K562 (cell line): ENCODE data around the gene PCCA. TPM values are rescaled to one million over a fixed set of nuclear protein-coding genes. Genes with fewer than 3 reads are reported as not detected.

Experiments
- ATAC-seq: fragments of 200-7000 bp; cut with Tn5 transposase; 3 replicates; pipeline ENCODE4 v1.9.1; 2020; ENCODE audit warnings: moderate library complexity
- BruUV-seq: library from RNA; stranded (reverse); fragments of 400-500 nt; replicated peaks from 2 replicates; lab custom pipeline; 2021; lab: Mats Ljungman, UMichigan
- CTCF ChIA-PET: fragments of 300-600 bp; formaldehyde crosslinking; extraction: SDS; loops from one replicate; lab custom pipeline; 2021; ENCODE audit warnings: low intra/inter-chr PET ratio; lab: Yijun Ruan, JAX
- POLR2A ChIA-PET: fragments of 300-600, 350-650 bp; sonication (Branson Sonifier 250); formaldehyde crosslinking; extraction: SDS; loops from one replicate; lab custom pipeline; 2021; ENCODE audit warnings: antibody characterized with exemption, inconsistent platforms; lab: Yijun Ruan, JAX
- DNase-seq, 4 experiments: peaks; one replicate each; pipeline versions ENCODE4 v3.0.0 to v3.0.0-alpha.2; 2011 to 2018; ENCODE audit warnings: low spot score in 3 of 4, mixed read lengths in 3 of 4; ENCODE audit errors: extremely low read depth in 1 of 4
- FAIRE-seq: peaks from 2 replicates; lab custom pipeline; 2011; peaks lifted over from hg19 to GRCh38; lab: Jason Lieb, UNC
- H2AFZ ChIP-seq: 2 replicates; pipeline ENCODE4 v1.6.0; 2011; ENCODE audit warnings: low read depth, low read length, control low read depth, inconsistent platforms
- H3K27ac ChIP-seq: fragments of 200-600 bp; 3 replicates; pipeline ENCODE4 v1.8.0; 2011; ENCODE audit warnings: low read depth, mild to moderate bottlenecking, control low read depth, inconsistent platforms, low read length, moderate library complexity, mixed read lengths; ENCODE audit errors: extremely low read depth
- H3K27me3 ChIP-seq, 2 experiments: fragments of 300-600 bp in 1 of 2; 2 replicates in 1 of 2; 3 replicates in 1 of 2; pipeline versions ENCODE4 v1.6.0 to v1.8.0; 2011; ENCODE audit warnings: inconsistent platforms in 2 of 2, low read length in 2 of 2, mild to moderate bottlenecking in 1 of 2, mixed read lengths in 1 of 2, moderate library complexity in 1 of 2; ENCODE audit not compliant: control insufficient read depth in 2 of 2, insufficient read depth in 2 of 2
- H3K36me3 ChIP-seq: fragments of 300-600 bp; 3 replicates; pipeline ENCODE4 v1.8.0; 2011; ENCODE audit warnings: mild to moderate bottlenecking, low read length, inconsistent platforms; ENCODE audit not compliant: control insufficient read depth, insufficient read depth
- H3K4me1 ChIP-seq, 2 experiments: fragments of 200-600 bp in 1 of 2; replicated peaks in 1 of 2; 2 replicates in 1 of 2; 3 replicates in 1 of 2; pipeline versions ENCODE4 v1.5.1 to v1.8.0; 2011; ENCODE audit warnings: inconsistent platforms in 2 of 2, low read length in 2 of 2, mild to moderate bottlenecking in 1 of 2, mixed read lengths in 1 of 2, moderate library complexity in 1 of 2; ENCODE audit not compliant: control insufficient read depth in 2 of 2, insufficient read depth in 2 of 2
- H3K4me2 ChIP-seq: 2 replicates; pipeline ENCODE4 v1.6.1; 2011; ENCODE audit warnings: low read length, control low read depth, inconsistent platforms, mixed read lengths; ENCODE audit not compliant: insufficient read depth
- H3K4me3 ChIP-seq: fragments of 200-600 bp; sonication (generic), shearing (Covaris generic); 2 replicates; pipeline ENCODE4 v1.5.1; 2016; ENCODE audit warnings: control low read depth, inconsistent platforms
- H3K79me2 ChIP-seq: fragments of 200-600 bp; 3 replicates; pipeline ENCODE4 v1.8.0; 2011; ENCODE audit warnings: low read length, inconsistent platforms; ENCODE audit not compliant: control insufficient read depth, insufficient read depth
- H3K9ac ChIP-seq, 2 experiments: 2 replicates each; pipeline versions ENCODE4 v1.6.0 to v1.6.1; 2011; ENCODE audit warnings: low read depth in 2 of 2, low read length in 2 of 2, control low read depth in 1 of 2, inconsistent platforms in 1 of 2, mild to moderate bottlenecking in 1 of 2, mixed read lengths in 1 of 2; ENCODE audit not compliant: insufficient read depth in 1 of 2
- H3K9me1 ChIP-seq: one replicate; pipeline ENCODE4 v1.6.0; 2011; ENCODE audit warnings: inconsistent platforms, mild to moderate bottlenecking, low read length, moderate library complexity; ENCODE audit not compliant: control insufficient read depth, insufficient read depth
- H3K9me3 ChIP-seq: replicated peaks from 2 replicates; pipeline ENCODE4 v1.5.1; 2011; ENCODE audit warnings: low read depth, low read length, inconsistent platforms; ENCODE audit not compliant: control insufficient read depth, insufficient read depth
- H4K20me1 ChIP-seq: replicated peaks from 2 replicates; pipeline ENCODE4 v1.6.1; 2011; ENCODE audit warnings: low read length, inconsistent platforms, mixed read lengths; ENCODE audit not compliant: control insufficient read depth, insufficient read depth
- ATF1 ChIP-seq, 2 experiments: fragments of 450-650 bp in 1 of 2; IDR thresholded peaks; 2 replicates each; pipeline ENCODE4 v1.6.1; 2016; ENCODE audit warnings: missing compliant biosample characterization in 1 of 2, missing genetic modification characterization in 1 of 2
- HMGN3 ChIP-seq: IDR thresholded peaks from 2 replicates; pipeline ENCODE4 v1.6.1; 2011; ENCODE audit warnings: borderline replicate concordance, low read depth, mild to moderate bottlenecking, mixed read lengths, low read length; ENCODE audit not compliant: insufficient read length; ENCODE audit errors: extremely low read depth
- MTA1 ChIP-seq: fragments of 450-650 bp; IDR thresholded peaks from 2 replicates; pipeline ENCODE4 v1.6.1; 2017; ENCODE audit warnings: borderline replicate concordance
- SPI1 ChIP-seq: IDR thresholded peaks from 2 replicates; pipeline ENCODE4 v1.6.1; 2011; ENCODE audit warnings: low read depth, low read length, control low read depth, borderline replicate concordance
- TCF7L2 ChIP-seq: fragments of 150-350 bp; IDR thresholded peaks from 2 replicates; pipeline ENCODE4 v1.6.1; 2016; ENCODE audit warnings: low read depth, mild to moderate bottlenecking, low read length, moderate library complexity
- WGBS: fragments of 100-300 bp; shearing (Covaris generic); methylation state at CpG from one replicate; pipeline ENCODE4 v1.1.6; 2016; ENCODE audit warnings: low coverage, mixed read lengths; ENCODE audit not compliant: insufficient coverage; ENCODE audit errors: missing lambda C conversion rate; 5-methylcytosine and 5-hydroxymethylcytosine counted together
- in situ Hi-C: fragments of 300-500 bp; cut with MboI; formaldehyde crosslinking; loops from 4 replicates; pipeline ENCODE4 v1.15.0; 2018; ENCODE audit warnings: inconsistent platforms, mixed read lengths
- intact Hi-C: fragments of 100-400 bp; cut with micrococcal nuclease; formaldehyde crosslinking; loops from 2 replicates; pipeline ENCODE4 v1.14.2; 2022
- polyA plus RNA-seq, 8 experiments: library from polyadenylated mRNA; depleted of rRNA in 4 of 8; stranded (reverse) in 5 of 8; unstranded in 3 of 8; fragments of >200 nt; fragmentation: Nextera tagmentation in 2 of 8; fragmentation: Illumina TruSeq in 1 of 8; extraction: Ambion mirVana in 2 of 8; extraction: Trizol in 1 of 8; gene quantifications; 2 replicates each; pipeline versions ENCODE4 v1.2.1 to v1.2.3, GENCODE V29; 2011 to 2014; ENCODE audit warnings: inconsistent platforms in 1 of 8, missing spikeins in 1 of 8
- total RNA-seq, 7 experiments: library from RNA; depleted of rRNA in 6 of 7; stranded (reverse); fragments of >200 nt in 6 of 7; fragmentation: Illumina TruSeq in 2 of 7; extraction: Trizol in 2 of 7; gene quantifications; 2 replicates each; pipeline versions ENCODE4 v1.2.1 to v1.2.3, GENCODE V29; 2011 to 2021; ENCODE audit warnings: low replicate concordance in 1 of 7
- TF ChIP-seq, protein P1 (sequence below): sonication (generic); formaldehyde crosslinking; IDR thresholded peaks from 2 replicates; pipeline ENCODE4 v1.8.0; 2022; ENCODE audit warnings: missing genetic modification reagents, mild to moderate bottlenecking, borderline replicate concordance

Gene PCCA
- total and polyA plus RNA-seq, 9 of the 15 experiments (the other 6 are each of a cell fraction or from before 2014, with no cell fraction given), result 5.2 to 14.1 (median 9.7) TPM

GRCh38 chr13:100269837-100270236 is 180.9 kb downstream of the PCCA start:
- H3K4me2 ChIP-seq, result no peak overlapping the region
- no peak overlapping the region for H3K4me3 ChIP-seq
- ATAC-seq (no peak), FAIRE-seq (no peak), DNase-seq (no peak)
- 67% methylated on average over 1 of the region's 2 CpGs for WGBS
- POLR2A ChIA-PET, result no interaction called here
- H3K9ac ChIP-seq, result no peak overlapping the region
- H2AFZ ChIP-seq, result no peak overlapping the region
- H3K9me1 ChIP-seq, result no peaks in the 10 kb centered on the region
- no peaks in the 10 kb centered on the region for H3K9me3 ChIP-seq
- H4K20me1 ChIP-seq, result no peaks in the 10 kb centered on the region
- H3K27ac ChIP-seq, result no peak overlapping the region
- no peaks in the 10 kb centered on the region for H3K79me2 ChIP-seq
- TF ChIP-seq, protein P1, sequence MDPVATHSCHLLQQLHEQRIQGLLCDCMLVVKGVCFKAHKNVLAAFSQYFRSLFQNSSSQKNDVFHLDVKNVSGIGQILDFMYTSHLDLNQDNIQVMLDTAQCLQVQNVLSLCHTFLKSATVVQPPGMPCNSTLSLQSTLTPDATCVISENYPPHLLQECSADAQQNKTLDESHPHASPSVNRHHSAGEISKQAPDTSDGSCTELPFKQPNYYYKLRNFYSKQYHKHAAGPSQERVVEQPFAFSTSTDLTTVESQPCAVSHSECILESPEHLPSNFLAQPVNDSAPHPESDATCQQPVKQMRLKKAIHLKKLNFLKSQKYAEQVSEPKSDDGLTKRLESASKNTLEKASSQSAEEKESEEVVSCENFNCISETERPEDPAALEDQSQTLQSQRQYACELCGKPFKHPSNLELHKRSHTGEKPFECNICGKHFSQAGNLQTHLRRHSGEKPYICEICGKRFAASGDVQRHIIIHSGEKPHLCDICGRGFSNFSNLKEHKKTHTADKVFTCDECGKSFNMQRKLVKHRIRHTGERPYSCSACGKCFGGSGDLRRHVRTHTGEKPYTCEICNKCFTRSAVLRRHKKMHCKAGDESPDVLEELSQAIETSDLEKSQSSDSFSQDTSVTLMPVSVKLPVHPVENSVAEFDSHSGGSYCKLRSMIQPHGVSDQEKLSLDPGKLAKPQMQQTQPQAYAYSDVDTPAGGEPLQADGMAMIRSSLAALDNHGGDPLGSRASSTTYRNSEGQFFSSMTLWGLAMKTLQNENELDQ (CRISPR knock-in tag), result no peak
- TF ChIP-seq TCF7L2 (no peak), ATF1 (CRISPR knock-in tag; IDR thresholded peaks at IDR 0.05) (no peak), ATF1 (tag; IDR thresholded peaks at IDR 0.05) (no peak), SPI1 (no peak), HMGN3 (no peak), MTA1 (no peak)
- no peaks in the 10 kb centered on the region; a peak in 1 of 5 replicates for H3K4me1 ChIP-seq
- H3K27me3 ChIP-seq, result no peaks in the 10 kb centered on the region
- intact Hi-C loops, result no loop called here
- no TSS peak for BruUV-seq
- H3K36me3 ChIP-seq, result no peaks in the 10 kb centered on the region
- CTCF ChIA-PET, result no interaction called here
- in situ Hi-C loops, result no loop called here
